ENCODE data around the gene TMEM63B. TPM values are rescaled to one million over a fixed set of nuclear protein-coding genes. Genes with fewer than 3 reads are reported as not detected.

The TMEM63B gene
- total and polyA plus RNA-seq, 11 donors = 26.2 to 52.9 (median 41.2) TPM

GRCh38 chr6:44169154-44169553 lies 41.8 kb downstream of the TMEM63B start:
- Histone ChIP-seq H3K4me3 (no peak overlapping the region), H3K36me3 (no peaks in the 10 kb centered on the region), H3K27me3 (no peaks in the 10 kb centered on the region), H3K9me3 (no peaks in the 10 kb centered on the region), H3K27ac (no peak overlapping the region), H3K4me1 (peaks cover 0 to 8% (median 6%) of the 10 kb centered on the region in 12 donors)
- WGBS, 4 donors = 57 to 77% (median 68%) methylated on average over 9 of the region's 9 CpGs
- DNase-seq (no peak), ATAC-seq (no peak)
- TF ChIP-seq POLR2A (IDR thresholded peaks at IDR 0.05) (no peak), CTCF (IDR thresholded peaks at IDR 0.05) (no peak)
- intact Hi-C loops (cut with DNase I) = loop anchor here in 1 of 10 donors (10.0 kb wide), 1 partner anchor 166 kb away; no protein-coding TSS in a partner anchor

- peaks cover 0 to 8% (median 6%) of the 10 kb centered on the region in 12 donors for H3K4me1 ChIP-seq
- WGBS, 4 donors = 78 to 86% (median 81%) methylated on average over 10 of the region's 10 CpGs
These were observed 42.7 kb downstream of the TMEM63B start for GRCh38 chr6:44169886-44170570.

GRCh38 chr6:44171899-44172546 lies 44.7 kb downstream of the TMEM63B start:
- H3K27ac ChIP-seq = no peak overlapping the region
- peaks cover 0 to 16% (median 10%) of the 10 kb centered on the region in 12 donors for H3K4me1 ChIP-seq
- WGBS, 4 donors = 81 to 85% (median 82%) methylated on average over 12 of the region's 12 CpGs
- DNase-seq = no peak
- TF ChIP-seq POLR2A (IDR thresholded peaks at IDR 0.05) (no peak), CTCF (IDR thresholded peaks at IDR 0.05) (no peak)
- H3K27me3 ChIP-seq = no peaks in the 10 kb centered on the region
- intact Hi-C loops (cut with DNase I) = loop anchor here (1.0 to 10.0 kb wide), 9 partner anchors 62 to 167 kb away; partner anchors contain the start of gene SLC35B2 (in 4 of the 10)
- ATAC-seq = no peak
- H3K4me3 ChIP-seq = no peak overlapping the region
- no peaks in the 10 kb centered on the region for H3K9me3 ChIP-seq
- no peaks in the 10 kb centered on the region for H3K36me3 ChIP-seq

More at GRCh38 chr6:44169886-44170570, 42.7 kb downstream of the TMEM63B start:
- DNase-seq = no peak
- Histone ChIP-seq H3K9me3 (no peaks in the 10 kb centered on the region), H3K4me3 (no peak overlapping the region), H3K27ac (no peak overlapping the region), H3K27me3 (no peaks in the 10 kb centered on the region), H3K36me3 (no peaks in the 10 kb centered on the region)
- TF ChIP-seq POLR2A (IDR thresholded peaks at IDR 0.05) = no peak
- TF ChIP-seq CTCF (IDR thresholded peaks at IDR 0.05) = no peak
- intact Hi-C loops (cut with DNase I) = loop anchor here in 9 of 10 donors (5.0 to 10.0 kb wide), 4 partner anchors 67 to 167 kb away; partner anchors contain the start of gene SLC35B2 (in 4 of the 9)
- no peak for ATAC-seq

All from heart left ventricle (tissue), 16 donors.